TTC549 (cell line): Measurements from ENCODE around the gene JAZF1.

Experiments
- FAIRE-seq: peaks from 2 replicates; lab custom pipeline; 2012; peaks lifted over from hg19 to GRCh38; lab: Jason Lieb, UNC

The JAZF1 gene

GRCh38 chr7:28165261-28165660 lies 15.3 kb downstream of the JAZF1 start:
- FAIRE-seq: no peak

GRCh38 chr7:28163949-28164348 lies 16.6 kb downstream of the JAZF1 start:
- FAIRE-seq: no peak

GRCh38 chr7:28161331-28161730 lies 19.3 kb downstream of the JAZF1 start:
- FAIRE-seq: no peak

- FAIRE-seq: no peak
These were observed 20.0 kb downstream of the JAZF1 start for GRCh38 chr7:28160551-28160991.

- no peak for FAIRE-seq
These were observed 22.7 kb downstream of the JAZF1 start for GRCh38 chr7:28157831-28158416.

- FAIRE-seq: no peak
These were observed 23.4 kb downstream of the JAZF1 start for GRCh38 chr7:28157076-28157745.

GRCh38 chr7:28156401-28156800 lies 24.2 kb downstream of the JAZF1 start:
- no peak for FAIRE-seq

GRCh38 chr7:28155964-28156363 lies 24.6 kb downstream of the JAZF1 start:
- no peak for FAIRE-seq

- FAIRE-seq: no peak
These were observed 25.5 kb downstream of the JAZF1 start for GRCh38 chr7:28155019-28155660.

- no peak for FAIRE-seq
These were observed 28.0 kb downstream of the JAZF1 start for GRCh38 chr7:28152594-28152993.

GRCh38 chr7:28151965-28152364 lies 28.6 kb downstream of the JAZF1 start:
- FAIRE-seq: no peak

- FAIRE-seq: no peak
These were observed 31.1 kb downstream of the JAZF1 start for GRCh38 chr7:28149291-28150101.

- FAIRE-seq: no peak
These were observed 34.7 kb downstream of the JAZF1 start for GRCh38 chr7:28145931-28146330.

- FAIRE-seq: no peak
These were observed 35.4 kb downstream of the JAZF1 start for GRCh38 chr7:28145090-28145626.

- no peak for FAIRE-seq
These were observed 36.3 kb downstream of the JAZF1 start for GRCh38 chr7:28144266-28144665.

GRCh38 chr7:28142650-28143049 lies 37.9 kb downstream of the JAZF1 start:
- no peak for FAIRE-seq

GRCh38 chr7:28140979-28141378 lies 39.6 kb downstream of the JAZF1 start:
- FAIRE-seq: no peak

GRCh38 chr7:28138837-28139236 lies 41.8 kb downstream of the JAZF1 start:
- FAIRE-seq: no peak

GRCh38 chr7:28137463-28137862 lies 43.1 kb downstream of the JAZF1 start:
- no peak for FAIRE-seq

GRCh38 chr7:28136885-28137284 lies 43.7 kb downstream of the JAZF1 start:
- FAIRE-seq: no peak

GRCh38 chr7:28136420-28136819 lies 44.2 kb downstream of the JAZF1 start:
- FAIRE-seq: no peak

GRCh38 chr7:28135760-28136159 lies 44.8 kb downstream of the JAZF1 start:
- FAIRE-seq: no peak

GRCh38 chr7:28135315-28135714 lies 45.3 kb downstream of the JAZF1 start:
- FAIRE-seq: no peak
